WTC11 (cell line): ENCODE results near the gene TP63. TPM values are rescaled to one million over a fixed set of nuclear protein-coding genes. Genes with fewer than 3 reads are reported as not detected.
A peak's percentile ranks its signal among the peaks of the same experiment; 100 is the strongest.

Experiments
- ATAC-seq: fragments of 200-7000 bp; cut with Tn5 transposase; 2 replicates; pipeline ENCODE4 v1.10.0; 2021; ENCODE audit warnings: mild to moderate bottlenecking, moderate library complexity
- CTCF ChIA-PET: fragments of 300-600 bp; sonication (Branson Sonifier 250); formaldehyde crosslinking; loops from one replicate; lab custom pipeline; 2021; ENCODE audit warnings: antibody characterized with exemption; lab: Charles Lee
- POLR2A ChIA-PET: fragments of 350-600 bp; sonication (Branson Sonifier 250); formaldehyde crosslinking; loops from one replicate; lab custom pipeline; 2021; ENCODE audit warnings: antibody characterized with exemption; lab: Charles Lee
- DNase-seq: peaks from one replicate; pipeline ENCODE4 v3.0.0; 2021; ENCODE audit warnings: low spot score
- H3K27ac Mint-ChIP-seq: 2 replicates; pipeline ENCODE4 v1.8.0; 2021; ENCODE audit warnings: mixed read lengths
- H3K27me3 Mint-ChIP-seq: 2 replicates; pipeline ENCODE4 v1.8.0; 2021; ENCODE audit warnings: low read depth, mild to moderate bottlenecking, moderate library complexity, mixed read lengths
- H3K36me3 Mint-ChIP-seq: 2 replicates; pipeline ENCODE4 v1.8.0; 2021; ENCODE audit warnings: mixed read lengths
- H3K4me1 Mint-ChIP-seq: 2 replicates; pipeline ENCODE4 v1.8.0; 2022; ENCODE audit warnings: mixed read lengths
- H3K4me3 Mint-ChIP-seq: 2 replicates; pipeline ENCODE4 v1.8.0; 2021; ENCODE audit warnings: mild to moderate bottlenecking, moderate library complexity, mixed read lengths
- H3K9me3 Mint-ChIP-seq: 2 replicates; pipeline ENCODE4 v1.8.0; 2021; ENCODE audit warnings: mixed read lengths
- ATF2 ChIP-seq: sonication (generic); formaldehyde crosslinking; IDR thresholded peaks from 2 replicates; pipeline ENCODE4 v1.8.1; 2022; ENCODE audit warnings: low read depth, missing genetic modification reagents, borderline replicate concordance
- CBFB ChIP-seq: sonication (generic); formaldehyde crosslinking; IDR thresholded peaks from 2 replicates; pipeline ENCODE4 v1.8.1; 2022; ENCODE audit warnings: mild to moderate bottlenecking, low read depth, missing genetic modification reagents
- CREB1 ChIP-seq: sonication (generic); formaldehyde crosslinking; IDR thresholded peaks from 2 replicates; pipeline ENCODE4 v1.8.0; 2023; ENCODE audit warnings: mild to moderate bottlenecking, missing genetic modification reagents
- ELF4 ChIP-seq: sonication (generic); formaldehyde crosslinking; IDR thresholded peaks from 2 replicates; pipeline ENCODE4 v1.8.1; 2022; ENCODE audit warnings: low read depth, mild to moderate bottlenecking, moderate library complexity, missing genetic modification reagents
- EMX1 ChIP-seq: fragments of 250-450 bp; sonication (Bioruptor Pico); IDR thresholded peaks from 2 replicates; pipeline ENCODE4 v1.8.0; 2021; ENCODE audit warnings: mild to moderate bottlenecking
- ESRRA ChIP-seq: sonication (generic); formaldehyde crosslinking; IDR thresholded peaks from 2 replicates; pipeline ENCODE4 v1.8.1; 2022; ENCODE audit warnings: mild to moderate bottlenecking, missing genetic modification reagents, borderline replicate concordance
- FOXP1 ChIP-seq: sonication (generic); formaldehyde crosslinking; IDR thresholded peaks from 2 replicates; pipeline ENCODE4 v1.8.0; 2022; ENCODE audit warnings: missing genetic modification reagents, mild to moderate bottlenecking, moderate library complexity, borderline replicate concordance
- FOXP4 ChIP-seq: sonication (generic); formaldehyde crosslinking; IDR thresholded peaks from 2 replicates; pipeline ENCODE4 v1.8.0; 2022; ENCODE audit warnings: mild to moderate bottlenecking, missing genetic modification reagents
- GABPB1 ChIP-seq: sonication (generic); formaldehyde crosslinking; IDR thresholded peaks from 2 replicates; pipeline ENCODE4 v1.8.1; 2023; ENCODE audit warnings: mild to moderate bottlenecking, missing genetic modification reagents
- IRF1 ChIP-seq: sonication (generic); formaldehyde crosslinking; IDR thresholded peaks from 2 replicates; pipeline ENCODE4 v1.8.0; 2023; ENCODE audit warnings: missing genetic modification reagents
- JAZF1 ChIP-seq: fragments of 250-450 bp; sonication (Bioruptor Pico); IDR thresholded peaks from 2 replicates; pipeline ENCODE4 v1.9.0; 2021; ENCODE audit warnings: moderate library complexity, mild to moderate bottlenecking, inconsistent platforms
- JUN ChIP-seq: sonication (generic); formaldehyde crosslinking; IDR thresholded peaks from 2 replicates; pipeline ENCODE4 v1.8.0; 2023; ENCODE audit warnings: mild to moderate bottlenecking, missing genetic modification reagents
- NFYB ChIP-seq: sonication (generic); formaldehyde crosslinking; conservative IDR thresholded peaks from 2 replicates; pipeline ENCODE4 v1.8.0; 2022; ENCODE audit warnings: low read depth, missing genetic modification reagents
- NR1H2 ChIP-seq: sonication (generic); formaldehyde crosslinking; IDR thresholded peaks from 2 replicates; pipeline ENCODE4 v1.9.0; 2021; ENCODE audit warnings: mild to moderate bottlenecking, moderate library complexity, missing genetic modification reagents
- RORB ChIP-seq: fragments of 250-450 bp; sonication (Bioruptor Pico); IDR thresholded peaks from 2 replicates; pipeline ENCODE4 v1.9.0; 2021; ENCODE audit warnings: mild to moderate bottlenecking
- SP1 ChIP-seq: sonication (generic); formaldehyde crosslinking; conservative IDR thresholded peaks from 2 replicates; pipeline ENCODE4 v1.8.1; 2022; ENCODE audit warnings: missing genetic modification reagents
- TEAD4 ChIP-seq: sonication (generic); formaldehyde crosslinking; IDR thresholded peaks from 2 replicates; pipeline ENCODE4 v1.8.0; 2022; ENCODE audit warnings: mild to moderate bottlenecking, missing genetic modification reagents
- TP53 ChIP-seq: sonication (generic); formaldehyde crosslinking; IDR thresholded peaks from 2 replicates; pipeline ENCODE4 v1.8.1; 2023; ENCODE audit warnings: mild to moderate bottlenecking, missing genetic modification reagents
- USF1 ChIP-seq: sonication (generic); formaldehyde crosslinking; IDR thresholded peaks from 2 replicates; pipeline ENCODE4 v1.8.0; 2022; ENCODE audit warnings: mild to moderate bottlenecking, missing genetic modification reagents
- ZMAT4 ChIP-seq: fragments of 250-450 bp; sonication (Bioruptor Pico); IDR thresholded peaks from 2 replicates; pipeline ENCODE4 v1.9.0; 2021; ENCODE audit warnings: mild to moderate bottlenecking
- ZNF121 ChIP-seq: sonication (generic); formaldehyde crosslinking; IDR thresholded peaks from 2 replicates; pipeline ENCODE4 v1.8.0; 2023; ENCODE audit warnings: missing genetic modification reagents
- ZNF232 ChIP-seq: sonication (generic); formaldehyde crosslinking; IDR thresholded peaks from 2 replicates; pipeline ENCODE4 v1.8.0; 2022; ENCODE audit warnings: mild to moderate bottlenecking, missing genetic modification reagents
- total RNA-seq: library from RNA; stranded (reverse); gene quantifications from 3 replicates; pipeline ENCODE4 v1.2.3, GENCODE V29; 2021

TP63 gene
- total RNA-seq, 1 experiment from 2014 or later = 0.09 TPM

- TF ChIP-seq CREB1 (CRISPR knock-in tag) = no peak
- no peak for TF ChIP-seq JUN (CRISPR knock-in tag)
- no peak for TF ChIP-seq FOXP4 (CRISPR knock-in tag)
These were observed 141.4 kb downstream of the TP63 start (continued) for GRCh38 chr3:189772584-189772983.

- CTCF ChIA-PET = no interaction called here
- TF ChIP-seq CREB1 (CRISPR knock-in tag) = no peak
- TF ChIP-seq TEAD4 (CRISPR knock-in tag) = no peak
- no peak for TF ChIP-seq TP53 (CRISPR knock-in tag)
- Mint-ChIP-seq H3K36me3 (no peaks in the 10 kb centered on the region), H3K4me1 (peaks cover 4% of the 10 kb centered on the region; the same call in 1 of the 2 replicates), H3K27ac (no peak overlapping the region), H3K9me3 (no peaks in the 10 kb centered on the region), H3K4me3 (no peak overlapping the region), H3K27me3 (peaks cover 81% of the 10 kb centered on the region)
- POLR2A ChIA-PET = no interaction called here
- ATAC-seq (no peak), DNase-seq (no peak)
These were observed 141.9 kb downstream of the TP63 start for GRCh38 chr3:189773056-189773455.

- TF ChIP-seq SP1 (CRISPR knock-in tag) (no peak), NFYB (CRISPR knock-in tag) (no peak), ATF2 (no peak), ESRRA (no peak), ZMAT4 (CRISPR knock-in tag) (no peak), TP53 (CRISPR knock-in tag) (no peak), TEAD4 (CRISPR knock-in tag) (no peak), FOXP1 (CRISPR knock-in tag) (no peak)
- Mint-ChIP-seq H3K36me3 (no peaks in the 10 kb centered on the region), H3K9me3 (no peaks in the 10 kb centered on the region), H3K27me3 (peaks cover 99% of the 10 kb centered on the region), H3K4me1 (peaks cover 8% of the 10 kb centered on the region), H3K4me3 (no peak overlapping the region), H3K27ac (no peak overlapping the region)
- CTCF ChIA-PET = no interaction called here
- DNase-seq (peak; percentile 15), ATAC-seq (peak; percentile 73)
- POLR2A ChIA-PET = no interaction called here
These were observed 145.1 kb downstream of the TP63 start for GRCh38 chr3:189776149-189776824.

GRCh38 chr3:189778340-189778950, 147.3 kb downstream of the TP63 start:
- DNase-seq (no peak), ATAC-seq (no peak)
- Mint-ChIP-seq H3K36me3 (no peaks in the 10 kb centered on the region), H3K27me3 (peaks cover 91% of the 10 kb centered on the region), H3K9me3 (no peaks in the 10 kb centered on the region), H3K27ac (no peak overlapping the region), H3K4me3 (no peak overlapping the region), H3K4me1 (peaks cover 19% of the 10 kb centered on the region)
- no peak for TF ChIP-seq CBFB
- TF ChIP-seq USF1 (CRISPR knock-in tag) = no peak
- TF ChIP-seq EMX1 = no peak
- no peak for TF ChIP-seq ELF4 (CRISPR knock-in tag)
- no peak for TF ChIP-seq GABPB1 (CRISPR knock-in tag)
- no peak for TF ChIP-seq RORB
- no peak for TF ChIP-seq NR1H2 (CRISPR knock-in tag)
- TF ChIP-seq ZNF121 = no peak
- TF ChIP-seq ESRRA = no peak
- TF ChIP-seq ZNF232 (CRISPR knock-in tag) = no peak
- no peak for TF ChIP-seq IRF1 (CRISPR knock-in tag)
- no peak for TF ChIP-seq FOXP4 (CRISPR knock-in tag)
- no peak for TF ChIP-seq JAZF1 (CRISPR knock-in tag)
- ChIA-PET POLR2A (no interaction called here), CTCF (interaction anchor here (0.7 to 1.0 kb wide), 2 partner anchors 8 to 170 kb away, joined by 3 read pairs; no protein-coding TSS in a partner anchor)
